ENCODE data around the gene KRTAP12-1.

The KRTAP12-1 gene

GRCh38 chr21:44708213-44708865, 26.4 kb upstream of the KRTAP12-1 start:
- H3K36me3 Mint-ChIP-seq, result peaks cover 16% of the 10 kb centered on the region
- H3K4me1 Mint-ChIP-seq, result peaks cover 15% of the 10 kb centered on the region
- peaks cover 100% of the 10 kb centered on the region for H3K27me3 Mint-ChIP-seq
- peak; percentile 19 for DNase-seq
- CTCF ChIA-PET, result interaction anchor here (0.9 to 1.1 kb wide), 2 partner anchors 11 to 85 kb away, joined by 3 to 6 read pairs; no protein-coding TSS in a partner anchor
- peaks cover 12% of the 10 kb centered on the region for H3K9me3 Mint-ChIP-seq
- no peak overlapping the region for H3K4me3 Mint-ChIP-seq
- H3K27ac Mint-ChIP-seq, result no peak overlapping the region

- CTCF ChIA-PET, result no interaction called here
- H3K4me1 Mint-ChIP-seq, result peaks cover 15% of the 10 kb centered on the region
- no peak overlapping the region for H3K27ac Mint-ChIP-seq
- peaks cover 16% of the 10 kb centered on the region for H3K36me3 Mint-ChIP-seq
- peaks cover 100% of the 10 kb centered on the region for H3K27me3 Mint-ChIP-seq
- peaks cover 12% of the 10 kb centered on the region for H3K9me3 Mint-ChIP-seq
- DNase-seq, result peak; percentile 16
- no peak overlapping the region for H3K4me3 Mint-ChIP-seq
Observed at GRCh38 chr21:44706706-44707581, 25.0 kb upstream of the KRTAP12-1 start.

- Mint-ChIP-seq H3K9me3 (peaks cover 12% of the 10 kb centered on the region), H3K4me1 (peaks cover 12% of the 10 kb centered on the region), H3K27ac (peak overlapping the region; percentile 28), H3K4me3 (no peak overlapping the region), H3K36me3 (peaks cover 16% of the 10 kb centered on the region), H3K27me3 (peaks cover 100% of the 10 kb centered on the region)
- CTCF ChIA-PET, result no interaction called here
- peak; percentile 17 for DNase-seq
Observed at GRCh38 chr21:44706026-44706705, 24.2 kb upstream of the KRTAP12-1 start.

- Mint-ChIP-seq H3K27ac (no peak overlapping the region), H3K36me3 (peaks cover 16% of the 10 kb centered on the region), H3K27me3 (peaks cover 100% of the 10 kb centered on the region), H3K4me1 (peaks cover 5% of the 10 kb centered on the region), H3K9me3 (peaks cover 12% of the 10 kb centered on the region), H3K4me3 (no peak overlapping the region)
- no peak for DNase-seq
- CTCF ChIA-PET, result no interaction called here
Observed at GRCh38 chr21:44704636-44705001, 22.7 kb upstream of the KRTAP12-1 start.

GRCh38 chr21:44703731-44704635, 22.0 kb upstream of the KRTAP12-1 start:
- Mint-ChIP-seq H3K4me3 (no peak overlapping the region), H3K27me3 (peaks cover 100% of the 10 kb centered on the region)

GRCh38 chr21:44702973-44703730, 21.2 kb upstream of the KRTAP12-1 start:
- no peak overlapping the region for H3K4me3 Mint-ChIP-seq
- no peak overlapping the region for H3K27ac Mint-ChIP-seq
- H3K36me3 Mint-ChIP-seq, result peaks cover 15% of the 10 kb centered on the region
- DNase-seq, result no peak
- H3K4me1 Mint-ChIP-seq, result no peaks in the 10 kb centered on the region
- CTCF ChIA-PET, result no interaction called here
- H3K27me3 Mint-ChIP-seq, result peaks cover 100% of the 10 kb centered on the region
- H3K9me3 Mint-ChIP-seq, result peaks cover 12% of the 10 kb centered on the region

More at GRCh38 chr21:44703731-44704635, 22.0 kb upstream of the KRTAP12-1 start:
- Mint-ChIP-seq H3K36me3 (peaks cover 15% of the 10 kb centered on the region), H3K4me1 (peaks cover 2% of the 10 kb centered on the region), H3K9me3 (peaks cover 12% of the 10 kb centered on the region), H3K27ac (no peak overlapping the region)
- CTCF ChIA-PET, result no interaction called here
- DNase-seq, result no peak

GRCh38 chr21:44702111-44702972, 20.4 kb upstream of the KRTAP12-1 start:
- H3K4me3 Mint-ChIP-seq, result no peak overlapping the region
- no peak overlapping the region for H3K27ac Mint-ChIP-seq
- H3K27me3 Mint-ChIP-seq, result peaks cover 100% of the 10 kb centered on the region
- peaks cover 12% of the 10 kb centered on the region for H3K9me3 Mint-ChIP-seq
- no peak for DNase-seq
- CTCF ChIA-PET, result interaction anchor here (0.6 kb wide), 1 partner anchor 92 kb away, joined by 3 read pairs; no protein-coding TSS in a partner anchor
- peaks cover 15% of the 10 kb centered on the region for H3K36me3 Mint-ChIP-seq
- H3K4me1 Mint-ChIP-seq, result no peaks in the 10 kb centered on the region

- H3K9me3 Mint-ChIP-seq, result peaks cover 12% of the 10 kb centered on the region
- H3K27ac Mint-ChIP-seq, result no peak overlapping the region
- H3K4me3 Mint-ChIP-seq, result no peak overlapping the region
- peaks cover 15% of the 10 kb centered on the region for H3K36me3 Mint-ChIP-seq
- CTCF ChIA-PET, result interaction anchor here (0.6 kb wide), 1 partner anchor 92 kb away, joined by 3 read pairs; no protein-coding TSS in a partner anchor
- peaks cover 100% of the 10 kb centered on the region for H3K27me3 Mint-ChIP-seq
- no peaks in the 10 kb centered on the region for H3K4me1 Mint-ChIP-seq
- DNase-seq, result no peak
Observed at GRCh38 chr21:44701541-44701940, 19.6 kb upstream of the KRTAP12-1 start.

- Mint-ChIP-seq H3K9me3 (peaks cover 8% of the 10 kb centered on the region), H3K36me3 (peaks cover 10% of the 10 kb centered on the region), H3K27ac (no peak overlapping the region), H3K4me3 (no peak overlapping the region), H3K27me3 (peaks cover 99% of the 10 kb centered on the region), H3K4me1 (no peaks in the 10 kb centered on the region)
- CTCF ChIA-PET, result no interaction called here
- DNase-seq, result no peak
Observed at GRCh38 chr21:44701023-44701400, 19.0 kb upstream of the KRTAP12-1 start.

GRCh38 chr21:44700101-44701022, 18.4 kb upstream of the KRTAP12-1 start:
- H3K9me3 Mint-ChIP-seq, result peaks cover 3% of the 10 kb centered on the region
- no peaks in the 10 kb centered on the region for H3K4me1 Mint-ChIP-seq
- peaks cover 6% of the 10 kb centered on the region for H3K36me3 Mint-ChIP-seq
- CTCF ChIA-PET, result interaction anchor here (1.7 kb wide), 1 partner anchor 190 kb away, joined by 4 read pairs; no protein-coding TSS in a partner anchor
- DNase-seq, result no peak
- no peak overlapping the region for H3K27ac Mint-ChIP-seq
- H3K27me3 Mint-ChIP-seq, result peaks cover 99% of the 10 kb centered on the region
- H3K4me3 Mint-ChIP-seq, result no peak overlapping the region

GRCh38 chr21:44699502-44700001, 17.6 kb upstream of the KRTAP12-1 start:
- H3K9me3 Mint-ChIP-seq, result no peaks in the 10 kb centered on the region
- no peak overlapping the region for H3K4me3 Mint-ChIP-seq
- DNase-seq, result no peak
- H3K4me1 Mint-ChIP-seq, result no peaks in the 10 kb centered on the region
- CTCF ChIA-PET, result interaction anchor here (0.6 to 1.7 kb wide), 3 partner anchors 9 to 189 kb away, joined by 3 to 4 read pairs (median 3); no protein-coding TSS in a partner anchor
- peaks cover 3% of the 10 kb centered on the region for H3K36me3 Mint-ChIP-seq
- H3K27ac Mint-ChIP-seq, result no peak overlapping the region
- H3K27me3 Mint-ChIP-seq, result peaks cover 99% of the 10 kb centered on the region
